OCI-LY7 (cell line): ENCODE measurements around the gene CTAGE4. TPM values are rescaled to one million over a fixed set of nuclear protein-coding genes. Genes with fewer than 3 reads are reported as not detected.
A peak's percentile ranks its signal among the peaks of the same experiment; 100 is the strongest.
"Not testable (repeated sequence)": the region's sequence is repeated elsewhere in the genome, so short reads cannot be mapped to it uniquely, and the experiment has no call there.

ENCODE experiments used
- BruUV-seq: library from RNA; stranded (reverse); fragments of 400-500 nt; replicated peaks from 2 replicates; lab custom pipeline; 2021; lab: Mats Ljungman, UMichigan
- CTCF ChIA-PET: fragments of 300-600 bp; sonication (Branson Sonifier 250); formaldehyde crosslinking; loops from one replicate; lab custom pipeline; 2022; ENCODE audit warnings: antibody characterized with exemption; ENCODE audit not compliant: unreplicated experiment; lab: Charles Lee
- POLR2A ChIA-PET: fragments of 300-600 bp; sonication (Branson Sonifier 250); formaldehyde crosslinking; loops from one replicate; lab custom pipeline; 2022; ENCODE audit warnings: antibody characterized with exemption; lab: Charles Lee
- DNase-seq: peaks from one replicate; pipeline ENCODE4 v3.0.0-alpha.2; 2015; ENCODE audit warnings: low spot score
- H2AFZ ChIP-seq: fragments of 200-600 bp; sonication (generic), shearing (Covaris generic); 2 replicates; pipeline ENCODE4 v1.6.1; 2014; ENCODE audit warnings: mild to moderate bottlenecking, antibody characterized with exemption, low read length, moderate library complexity
- H3K27ac ChIP-seq: fragments of 200-600 bp; sonication (generic); 2 replicates; pipeline ENCODE4 v1.5.1; 2014; ENCODE audit warnings: mixed run types, low read depth, mild to moderate bottlenecking, moderate library complexity, low read length, inconsistent platforms; ENCODE audit not compliant: poor library complexity, severe bottlenecking
- H3K36me3 ChIP-seq: fragments of 200-600 bp; sonication (generic); 2 replicates; pipeline ENCODE4 v1.6.1; 2014; ENCODE audit warnings: mild to moderate bottlenecking, antibody characterized with exemption, low read length, moderate library complexity, mixed read lengths; ENCODE audit not compliant: insufficient read depth
- H3K4me1 ChIP-seq: fragments of 200-600 bp; sonication (generic); 2 replicates; pipeline ENCODE4 v1.5.1; 2014; ENCODE audit warnings: mild to moderate bottlenecking, low read length; ENCODE audit not compliant: insufficient read depth, poor library complexity, severe bottlenecking
- H3K4me2 ChIP-seq: fragments of 200-600 bp; sonication (generic); 2 replicates; pipeline ENCODE4 v1.6.1; 2014; ENCODE audit warnings: mild to moderate bottlenecking, low read length
- H3K4me3 ChIP-seq: fragments of 200-600 bp; sonication (generic); 2 replicates; pipeline ENCODE4 v1.5.1; 2014; ENCODE audit warnings: mild to moderate bottlenecking, low read depth, low read length; ENCODE audit not compliant: poor library complexity, severe bottlenecking
- H3K79me2 ChIP-seq: fragments of 200-600 bp; sonication (generic); 2 replicates; pipeline ENCODE4 v1.6.1; 2016; ENCODE audit warnings: low read depth, mild to moderate bottlenecking, low read length, moderate library complexity, mixed read lengths; ENCODE audit not compliant: insufficient read depth
- H3K9me2 ChIP-seq: fragments of 200-600 bp; sonication (generic); 2 replicates; pipeline ENCODE4 v1.6.1; 2016; ENCODE audit warnings: mild to moderate bottlenecking, low read length, mixed read lengths; ENCODE audit not compliant: insufficient read depth
- H3K9me3 ChIP-seq: fragments of 200-600 bp; sonication (generic); 2 replicates; pipeline ENCODE4 v1.6.1; 2014; ENCODE audit warnings: mild to moderate bottlenecking, mixed run types, low read length, mixed read lengths
- H4K20me1 ChIP-seq: fragments of 200-600 bp; sonication (generic); 2 replicates; pipeline ENCODE4 v1.6.1; 2014; ENCODE audit warnings: mild to moderate bottlenecking, antibody characterized with exemption, low read length, moderate library complexity, mixed read lengths; ENCODE audit not compliant: insufficient read depth
- EZH2phosphoT487 ChIP-seq: fragments of 200-600 bp; sonication (generic); IDR thresholded peaks from 2 replicates; pipeline ENCODE4 v1.6.1; 2018; ENCODE audit warnings: low read depth, borderline replicate concordance, mild to moderate bottlenecking, mixed run types, antibody characterized with exemption, low read length, moderate library complexity, mixed read lengths
- intact Hi-C: fragments of 100-400 bp; cut with micrococcal nuclease; formaldehyde crosslinking; loops from one replicate; pipeline ENCODE4 v1.10.0; 2022; ENCODE audit not compliant: unreplicated experiment
- total RNA-seq, 2 experiments: library from RNA; depleted of rRNA in 1 of 2; stranded (reverse); fragments of >200 nt in 1 of 2; shearing (Covaris generic) in 1 of 2; gene quantifications; 2 replicates each; pipeline ENCODE4 v1.2.3, GENCODE V29; 2014 to 2022
- TF ChIP-seq, protein P1 (sequence below): fragments of 200-600 bp; sonication (generic); conservative IDR thresholded peaks from 2 replicates; pipeline ENCODE4 v1.5.1; 2014; ENCODE audit warnings: mild to moderate bottlenecking, antibody characterized with exemption, low read length, moderate library complexity, mixed read lengths

Gene CTAGE4
- total RNA-seq, 2 experiments from 2014 or later, result not detected

GRCh38 chr7:144171594-144172350, 11.5 kb upstream of the CTAGE4 start:
- intact Hi-C loops, result not testable (repeated sequence)

GRCh38 chr7:144174613-144175012, 8.7 kb upstream of the CTAGE4 start:
- POLR2A ChIA-PET, result no interaction called here
- CTCF ChIA-PET, result no interaction called here

More at GRCh38 chr7:144171594-144172350, 11.5 kb upstream of the CTAGE4 start:
- H3K27ac ChIP-seq, DNase-seq, BruUV-seq, H3K9me3 ChIP-seq, H2AFZ ChIP-seq, H3K4me2 ChIP-seq, CTCF ChIA-PET, H3K9me2 ChIP-seq, H3K4me3 ChIP-seq, H4K20me1 ChIP-seq, H3K36me3 ChIP-seq, H3K4me1 ChIP-seq, H3K79me2 ChIP-seq: not testable (repeated sequence)
- POLR2A ChIA-PET, result interaction anchor here (0.6 kb wide), 1 partner anchor 724 kb away, joined by 3 read pairs; no protein-coding TSS in a partner anchor

GRCh38 chr7:144178380-144179164, 4.7 kb upstream of the CTAGE4 start:
- H3K4me2 ChIP-seq, POLR2A ChIA-PET, intact Hi-C loops: not testable (repeated sequence)

More at GRCh38 chr7:144174613-144175012, 8.7 kb upstream of the CTAGE4 start:
- no TSS peak for BruUV-seq
- Histone ChIP-seq H3K4me1 (no peaks in the 10 kb centered on the region), H3K9me3 (no peaks in the 10 kb centered on the region), H3K27ac (no peak overlapping the region), H3K4me3 (no peak overlapping the region), H4K20me1 (no peaks in the 10 kb centered on the region), H3K4me2 (no peak overlapping the region), H3K36me3 (no peaks in the 10 kb centered on the region), H3K9me2 (no peaks in the 10 kb centered on the region), H3K79me2 (no peaks in the 10 kb centered on the region), H2AFZ (no peak overlapping the region)
- intact Hi-C loops, result no loop called here
- no peak for DNase-seq
- TF ChIP-seq, protein P1, sequence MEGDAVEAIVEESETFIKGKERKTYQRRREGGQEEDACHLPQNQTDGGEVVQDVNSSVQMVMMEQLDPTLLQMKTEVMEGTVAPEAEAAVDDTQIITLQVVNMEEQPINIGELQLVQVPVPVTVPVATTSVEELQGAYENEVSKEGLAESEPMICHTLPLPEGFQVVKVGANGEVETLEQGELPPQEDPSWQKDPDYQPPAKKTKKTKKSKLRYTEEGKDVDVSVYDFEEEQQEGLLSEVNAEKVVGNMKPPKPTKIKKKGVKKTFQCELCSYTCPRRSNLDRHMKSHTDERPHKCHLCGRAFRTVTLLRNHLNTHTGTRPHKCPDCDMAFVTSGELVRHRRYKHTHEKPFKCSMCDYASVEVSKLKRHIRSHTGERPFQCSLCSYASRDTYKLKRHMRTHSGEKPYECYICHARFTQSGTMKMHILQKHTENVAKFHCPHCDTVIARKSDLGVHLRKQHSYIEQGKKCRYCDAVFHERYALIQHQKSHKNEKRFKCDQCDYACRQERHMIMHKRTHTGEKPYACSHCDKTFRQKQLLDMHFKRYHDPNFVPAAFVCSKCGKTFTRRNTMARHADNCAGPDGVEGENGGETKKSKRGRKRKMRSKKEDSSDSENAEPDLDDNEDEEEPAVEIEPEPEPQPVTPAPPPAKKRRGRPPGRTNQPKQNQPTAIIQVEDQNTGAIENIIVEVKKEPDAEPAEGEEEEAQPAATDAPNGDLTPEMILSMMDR, result no peak
- TF ChIP-seq EZH2phosphoT487, result no peak

DNA sequence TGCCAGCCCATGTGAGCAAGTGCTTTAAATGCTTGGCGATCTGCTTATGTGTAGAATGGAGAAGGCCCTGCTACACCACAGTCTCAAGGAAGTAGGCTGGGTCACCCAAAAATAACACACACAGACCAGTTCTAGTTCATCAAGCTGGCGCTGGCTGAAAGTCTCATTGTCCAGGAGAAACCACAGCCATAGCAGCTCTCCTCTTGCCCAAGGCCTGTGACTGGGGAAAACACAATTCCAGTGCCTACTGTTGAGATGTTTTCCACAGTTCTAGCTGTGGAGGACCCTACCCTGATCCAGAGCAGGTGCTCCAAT, 4.1 kb upstream of the CTAGE4 start:
- H3K4me3 ChIP-seq, intact Hi-C loops, H3K4me2 ChIP-seq, H3K9me2 ChIP-seq, H3K36me3 ChIP-seq, H2AFZ ChIP-seq, H3K4me1 ChIP-seq, H4K20me1 ChIP-seq, BruUV-seq, H3K27ac ChIP-seq, H3K9me3 ChIP-seq, CTCF ChIA-PET, H3K79me2 ChIP-seq, DNase-seq, POLR2A ChIA-PET: not testable (repeated sequence)

More at GRCh38 chr7:144178380-144179164, 4.7 kb upstream of the CTAGE4 start:
- peak; percentile 12 for DNase-seq
- H3K36me3 ChIP-seq, H3K79me2 ChIP-seq, BruUV-seq, CTCF ChIA-PET, H3K9me3 ChIP-seq, H3K4me1 ChIP-seq, H3K27ac ChIP-seq, H3K4me3 ChIP-seq, H3K9me2 ChIP-seq, H4K20me1 ChIP-seq, H2AFZ ChIP-seq: not testable (repeated sequence)
- TF ChIP-seq, protein P1, result peak; percentile 67

GRCh38 chr7:144187848-144188247, 4.6 kb downstream of the CTAGE4 start:
- H4K20me1 ChIP-seq, result not testable (repeated sequence)

More at GRCh38 chr7:144187848-144188247, 4.6 kb downstream of the CTAGE4 start:
- H3K4me1 ChIP-seq, H3K4me2 ChIP-seq, H3K36me3 ChIP-seq, H3K9me2 ChIP-seq, H2AFZ ChIP-seq, H3K79me2 ChIP-seq, H3K9me3 ChIP-seq, H3K4me3 ChIP-seq, DNase-seq, BruUV-seq, intact Hi-C loops, POLR2A ChIA-PET, H3K27ac ChIP-seq, CTCF ChIA-PET: not testable (repeated sequence)
